ENCODE data around the gene ERVH48-1. TPM values are rescaled to one million over a fixed set of nuclear protein-coding genes. Genes with fewer than 3 reads are reported as not detected.

The ERVH48-1 gene
- total and polyA plus RNA-seq, 2 donors (not counting 3 experiments of a cell fraction or from before 2014, with no cell fraction given), result not detected

DNA sequence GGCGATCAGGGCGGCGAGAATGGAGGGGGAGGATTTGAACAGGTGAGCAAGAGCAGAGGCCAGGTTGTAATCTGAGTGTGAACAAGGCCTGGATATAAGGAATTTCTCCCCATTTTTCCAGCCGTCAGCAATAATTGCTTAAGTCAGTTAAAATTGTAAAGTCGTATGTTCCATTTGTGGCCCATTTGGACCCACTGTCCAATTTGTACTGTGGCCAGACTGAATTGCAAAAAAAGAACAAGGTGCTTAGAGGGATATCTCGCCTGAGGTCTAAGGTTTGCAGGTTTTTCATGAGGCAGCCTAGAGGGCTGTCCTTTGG, 1.0 kb downstream of the ERVH48-1 start:
- Histone ChIP-seq H3K9ac (replicated peaks; ENCODE audit: extremely low read depth, insufficient read depth, low read length) (no peak overlapping the region), H3K27me3 (ENCODE audit: control insufficient read depth in 2 of 2, insufficient read depth in 2 of 2, low read length in 2 of 2) (peaks cover 0 to 3% of the 10 kb centered on the region in 2 experiments), H3K9me1 (replicated peaks; ENCODE audit: control insufficient read depth, extremely low read depth, insufficient read depth, low read length) (no peaks in the 10 kb centered on the region), H3K9me3 (replicated peaks; ENCODE audit: control insufficient read depth, insufficient read depth, low read length) (no peaks in the 10 kb centered on the region), H3K27ac (ENCODE audit: insufficient read depth, low read depth, low read length) (peak overlapping the region; percentile 31), H3K4me3 (replicated peaks in 1 of 3; ENCODE audit: insufficient read depth in 1 of 3, low read depth in 1 of 3, low read length in 3 of 3) (no peak overlapping the region), H3K4me2 (ENCODE audit: insufficient read depth, low read length) (no peak overlapping the region), H2AFZ (ENCODE audit: low read depth, low read length) (peak overlapping the region; percentile 97), H4K20me1 (replicated peaks; ENCODE audit: control insufficient read depth, extremely low read depth, insufficient read depth, low read length) (no peaks in the 10 kb centered on the region), H3K36me3 (ENCODE audit: control insufficient read depth in 2 of 2, extremely low read depth in 1 of 2, insufficient read depth in 2 of 2, low read length in 2 of 2) (no peaks in the 10 kb centered on the region), H3K79me2 (ENCODE audit: control insufficient read depth, insufficient read depth, low read length) (no peaks in the 10 kb centered on the region), H3K4me1 (ENCODE audit: control insufficient read depth, extremely low read depth, insufficient read depth, low read length) (peaks cover 5% of the 10 kb centered on the region)
- FAIRE-seq, result no peak
- intact Hi-C loops (cut with micrococcal nuclease) (loop anchor here (1.0 kb wide), 1 partner anchor 31 kb away; the partner anchor contains the start of gene NDUFV3), dilution Hi-C loops (cut with MboI; ENCODE audit: extremely low pct_ligation_motif_present, low sequenced_read_pairs) (no loop called here)
- TF ChIP-seq, protein P1, sequence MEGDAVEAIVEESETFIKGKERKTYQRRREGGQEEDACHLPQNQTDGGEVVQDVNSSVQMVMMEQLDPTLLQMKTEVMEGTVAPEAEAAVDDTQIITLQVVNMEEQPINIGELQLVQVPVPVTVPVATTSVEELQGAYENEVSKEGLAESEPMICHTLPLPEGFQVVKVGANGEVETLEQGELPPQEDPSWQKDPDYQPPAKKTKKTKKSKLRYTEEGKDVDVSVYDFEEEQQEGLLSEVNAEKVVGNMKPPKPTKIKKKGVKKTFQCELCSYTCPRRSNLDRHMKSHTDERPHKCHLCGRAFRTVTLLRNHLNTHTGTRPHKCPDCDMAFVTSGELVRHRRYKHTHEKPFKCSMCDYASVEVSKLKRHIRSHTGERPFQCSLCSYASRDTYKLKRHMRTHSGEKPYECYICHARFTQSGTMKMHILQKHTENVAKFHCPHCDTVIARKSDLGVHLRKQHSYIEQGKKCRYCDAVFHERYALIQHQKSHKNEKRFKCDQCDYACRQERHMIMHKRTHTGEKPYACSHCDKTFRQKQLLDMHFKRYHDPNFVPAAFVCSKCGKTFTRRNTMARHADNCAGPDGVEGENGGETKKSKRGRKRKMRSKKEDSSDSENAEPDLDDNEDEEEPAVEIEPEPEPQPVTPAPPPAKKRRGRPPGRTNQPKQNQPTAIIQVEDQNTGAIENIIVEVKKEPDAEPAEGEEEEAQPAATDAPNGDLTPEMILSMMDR (IDR thresholded peaks at IDR 0.05; ENCODE audit: extremely low read depth in 1 of 2, insufficient read depth in 1 of 2, low read depth in 1 of 2, low read length in 2 of 2), result no peak
- no peak for TF ChIP-seq JUN (IDR thresholded peaks at IDR 0.05; ENCODE audit: borderline replicate concordance, insufficient read depth, insufficient read length, low read depth)
- TF ChIP-seq, protein P2, sequence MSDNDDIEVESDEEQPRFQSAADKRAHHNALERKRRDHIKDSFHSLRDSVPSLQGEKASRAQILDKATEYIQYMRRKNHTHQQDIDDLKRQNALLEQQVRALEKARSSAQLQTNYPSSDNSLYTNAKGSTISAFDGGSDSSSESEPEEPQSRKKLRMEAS (IDR thresholded peaks at IDR 0.05; ENCODE audit: insufficient read depth, insufficient read length), result no peak
- TF ChIP-seq POLR2AphosphoS5 (IDR thresholded peaks at IDR 0.05; ENCODE audit: insufficient read depth, low read depth, low read length), result no peak
- no peak for TF ChIP-seq EZH2 (IDR thresholded peaks at IDR 0.05; ENCODE audit: borderline replicate concordance, low read depth, low read length, severe bottlenecking)
- no peak for TF ChIP-seq GATA2 (IDR thresholded peaks at IDR 0.05; ENCODE audit: insufficient read depth, insufficient read length, low read depth, low read length)
- no peak for TF ChIP-seq POLR2A (IDR thresholded peaks at IDR 0.05; ENCODE audit: low read depth, low read length)
- no peak for TF ChIP-seq MYC (IDR thresholded peaks at IDR 0.05; ENCODE audit: low read depth, low read length)
- TF ChIP-seq FOS (IDR thresholded peaks at IDR 0.05; ENCODE audit: borderline replicate concordance, insufficient read depth, low read length), result no peak
- POLR2A ChIA-PET, result no interaction called here
- no peak for DNase-seq (ENCODE audit: low read depth, low spot score)
- no TSS peak for BruUV-seq (replicated peaks)
- CTCF ChIA-PET, result no interaction called here
